Measurements from ENCODE around the gene PLAC9. TPM values are rescaled to one million over a fixed set of nuclear protein-coding genes. Genes with fewer than 3 reads are reported as not detected.

PLAC9 gene
- total RNA-seq, 2 experiments from 2014 or later = not detected

DNA sequence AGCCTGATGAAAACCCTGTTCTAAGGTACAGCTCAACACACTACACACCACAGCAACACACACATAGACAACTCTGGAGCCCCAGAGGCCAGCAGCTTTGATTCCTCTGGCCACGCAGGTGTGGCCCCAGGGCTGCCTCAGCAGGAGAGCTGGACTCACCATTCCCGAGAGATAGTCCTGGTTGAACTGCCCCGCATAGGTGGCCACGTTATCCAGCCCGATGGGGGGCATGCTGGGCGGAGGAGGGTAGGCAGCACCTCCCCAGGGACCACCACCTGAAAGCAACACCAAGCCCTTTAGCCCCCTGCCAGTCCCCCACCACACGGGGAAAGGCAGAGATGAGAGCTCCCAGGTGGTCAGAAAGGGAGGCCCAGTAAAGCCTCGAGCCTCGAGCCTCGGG, 38.1 kb downstream of the PLAC9 start:
- ChIA-PET CTCF (no interaction called here), POLR2A (no interaction called here)

DNA sequence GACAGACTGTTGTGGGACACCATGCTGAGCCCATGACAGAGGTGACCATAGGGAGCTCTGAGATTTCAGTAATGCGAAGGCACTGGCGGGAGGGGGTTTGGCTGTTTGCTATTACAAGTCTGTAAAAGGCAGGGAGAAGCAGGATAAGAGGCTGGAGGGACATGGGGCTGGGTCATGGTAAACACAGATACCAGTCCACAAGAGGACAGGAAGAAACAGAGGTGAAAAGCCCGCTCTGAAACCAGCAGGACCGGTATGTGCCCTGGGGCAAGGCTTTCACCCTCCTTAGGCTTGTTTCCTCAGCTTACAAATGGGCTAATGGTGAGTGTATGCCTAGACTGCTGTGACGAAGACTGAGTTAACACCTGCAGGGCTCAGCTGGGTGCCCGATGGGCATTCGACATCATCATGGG, 38.7 kb downstream of the PLAC9 start:
- CTCF ChIA-PET = no interaction called here
- POLR2A ChIA-PET = no interaction called here

DNA sequence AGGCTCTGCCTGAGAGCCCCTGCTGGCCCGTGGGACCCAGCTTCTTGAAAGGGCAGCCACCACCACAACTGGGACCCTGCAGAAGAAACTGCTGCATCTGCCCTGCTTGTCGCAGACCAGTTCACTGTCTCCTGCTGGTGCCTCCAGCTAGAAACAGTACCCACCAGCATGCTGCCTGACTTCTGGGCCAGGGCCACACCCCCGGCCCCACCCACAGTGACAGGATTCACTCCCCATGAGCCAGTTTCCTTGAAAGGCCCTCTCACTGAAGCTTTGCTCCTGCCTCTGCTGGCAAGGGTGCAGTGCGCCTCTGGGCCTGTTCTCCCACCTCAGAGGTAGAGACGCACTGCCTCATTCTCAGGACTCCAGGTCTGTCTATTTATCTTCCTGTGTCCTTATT, 40.4 kb downstream of the PLAC9 start:
- POLR2A ChIA-PET = no interaction called here
- CTCF ChIA-PET = no interaction called here

DNA sequence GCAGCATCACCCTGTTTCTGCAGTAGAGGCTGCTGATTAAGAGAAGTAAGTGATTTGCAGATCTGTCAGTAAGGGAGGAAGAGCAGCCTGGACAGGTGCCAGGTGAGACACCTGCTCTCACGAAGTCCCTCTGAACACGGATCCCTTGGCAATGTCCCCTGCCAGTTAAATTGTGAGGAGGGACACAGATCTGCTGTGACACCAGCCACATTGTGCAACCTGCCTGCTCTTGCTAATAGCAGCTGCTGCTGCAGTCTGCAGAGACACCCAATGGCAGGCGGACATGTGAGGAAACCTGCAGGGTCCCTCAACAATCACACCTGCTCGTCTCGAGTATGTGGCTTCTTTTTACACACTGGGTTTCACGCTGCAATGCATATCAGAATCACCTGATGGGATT, 40.9 kb downstream of the PLAC9 start:
- CTCF ChIA-PET = no interaction called here

DNA sequence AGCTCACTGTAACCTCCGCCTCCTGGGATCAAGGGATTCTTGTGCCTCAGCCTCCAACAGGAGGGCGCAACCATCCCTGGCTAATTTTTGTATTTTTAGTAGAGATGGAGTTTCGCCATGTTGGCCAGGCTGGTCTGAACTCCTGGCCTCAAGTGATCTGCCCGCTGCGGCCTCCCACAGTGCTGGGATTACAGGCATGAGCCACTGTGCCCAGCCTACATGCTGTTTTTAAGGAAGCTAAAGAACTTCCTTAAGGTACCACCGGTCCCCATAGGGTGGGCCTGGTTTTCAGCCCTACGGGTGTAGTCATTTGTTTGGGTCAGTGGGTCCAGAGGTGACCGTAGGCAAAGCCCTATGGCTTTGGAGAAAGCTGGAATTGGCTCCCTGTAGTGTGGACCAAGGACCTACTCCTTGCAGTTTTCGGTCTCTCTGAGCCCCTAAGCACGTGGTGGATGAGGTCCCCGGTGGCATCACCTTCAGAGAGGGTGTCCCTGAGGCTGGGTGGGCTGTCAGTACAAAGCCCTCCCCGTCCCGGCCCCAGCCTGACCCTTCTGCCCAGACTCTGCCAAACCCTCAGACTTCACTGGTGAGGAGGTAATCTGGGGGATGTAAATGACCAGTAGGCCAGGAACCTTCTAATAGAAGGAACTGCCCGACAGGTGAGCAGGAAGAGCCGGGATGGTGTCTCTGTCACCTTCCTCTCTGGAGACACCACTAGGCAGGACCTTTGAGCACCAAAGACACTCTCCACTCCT, 42.3 kb downstream of the PLAC9 start:
- CTCF ChIA-PET = no interaction called here
- POLR2A ChIA-PET = no interaction called here

More for the DNA sequence above, 40.9 kb downstream of the PLAC9 start:
- POLR2A ChIA-PET = no interaction called here

DNA sequence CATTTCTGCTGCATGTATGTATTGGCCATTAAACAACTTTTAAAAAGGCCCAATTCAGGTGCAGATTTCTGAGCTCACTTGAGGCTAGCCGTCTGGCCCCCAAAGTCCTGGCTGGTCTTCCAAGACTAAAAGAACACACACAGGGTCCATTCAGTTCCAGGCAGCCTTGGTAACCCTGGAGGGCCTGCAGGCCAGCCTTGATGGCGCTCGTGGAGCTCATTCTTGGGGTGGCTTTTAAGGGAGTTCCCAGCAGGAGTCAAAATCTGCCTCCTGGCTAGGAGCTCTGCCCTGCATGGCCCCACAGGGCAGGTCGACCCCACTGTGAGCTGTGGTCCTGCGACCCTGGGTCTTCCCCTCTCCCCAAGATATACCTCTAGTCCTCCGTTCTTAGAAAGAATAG, 44.0 kb downstream of the PLAC9 start:
- ChIA-PET CTCF (interaction anchor here (0.7 to 1.0 kb wide), 3 partner anchors 32 to 115 kb away, joined by 3 read pairs; no protein-coding TSS in a partner anchor), POLR2A (no interaction called here)

DNA sequence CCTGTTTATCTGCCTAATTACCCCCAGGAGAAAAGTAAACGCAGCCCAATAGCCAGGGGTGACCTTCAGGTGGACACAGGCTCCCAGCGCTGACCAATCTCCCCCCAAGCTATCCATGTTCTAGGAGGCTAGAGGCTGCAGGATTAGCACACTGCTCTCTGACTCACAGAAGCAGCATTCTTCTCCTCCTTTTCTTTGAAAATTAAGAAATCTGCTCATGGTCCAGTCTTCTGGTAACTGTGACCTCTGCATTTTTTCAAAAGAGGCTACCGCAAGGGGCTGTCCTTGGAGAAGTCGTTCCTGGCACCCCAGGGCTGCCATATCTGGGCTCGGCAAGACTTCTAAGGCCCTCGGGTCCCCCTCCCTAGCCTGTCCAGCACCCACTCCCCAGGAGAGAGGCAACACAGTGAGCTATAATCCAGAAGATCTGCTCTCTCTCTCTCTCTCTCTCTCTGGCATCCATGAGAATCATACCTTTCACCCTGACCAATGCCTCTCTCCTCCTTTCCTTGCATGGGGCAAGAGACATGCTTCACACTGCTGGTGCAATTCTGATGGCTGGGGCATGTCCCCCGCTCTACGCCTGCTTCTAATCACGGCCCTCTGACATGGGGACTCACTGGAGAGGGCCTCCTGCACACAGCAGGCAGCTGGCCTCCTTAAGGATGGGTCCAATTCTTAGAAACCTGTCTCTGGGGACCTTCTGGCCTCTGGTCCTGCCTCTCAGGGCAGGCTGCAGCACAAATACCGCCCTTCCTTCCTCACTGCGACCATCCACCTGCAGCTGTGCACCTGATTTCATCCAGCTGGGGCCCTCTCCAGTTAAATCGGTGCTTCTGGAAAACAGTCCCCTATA, 45.5 kb downstream of the PLAC9 start:
- CTCF ChIA-PET = interaction anchor here (0.6 to 1.2 kb wide), 2 partner anchors 44 to 52 kb away, joined by 3 read pairs; no protein-coding TSS in a partner anchor
- POLR2A ChIA-PET = no interaction called here

DNA sequence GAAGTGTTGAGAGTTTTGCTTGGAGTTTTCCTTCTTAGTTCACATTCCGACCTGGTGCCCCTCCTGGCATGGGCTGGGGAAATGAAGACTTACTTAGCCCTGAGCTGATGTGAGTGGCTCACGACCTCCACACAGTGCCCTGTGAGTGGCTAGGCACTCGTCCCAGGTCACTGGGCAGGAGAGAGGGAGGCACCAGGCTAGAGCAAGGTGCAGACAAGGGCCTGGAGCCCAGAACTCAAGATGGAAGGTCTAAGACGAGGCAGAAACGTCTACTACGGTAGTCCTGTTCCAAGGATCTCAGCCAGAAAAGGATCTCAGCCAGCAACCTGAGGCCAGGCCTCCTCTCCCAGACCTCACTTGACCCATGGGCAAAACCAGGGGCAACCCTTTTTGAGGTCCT, 50.5 kb downstream of the PLAC9 start:
- ChIA-PET CTCF (interaction anchor here (1.1 kb wide), 1 partner anchor 40 kb away, joined by 3 read pairs; no protein-coding TSS in a partner anchor), POLR2A (no interaction called here)

DNA sequence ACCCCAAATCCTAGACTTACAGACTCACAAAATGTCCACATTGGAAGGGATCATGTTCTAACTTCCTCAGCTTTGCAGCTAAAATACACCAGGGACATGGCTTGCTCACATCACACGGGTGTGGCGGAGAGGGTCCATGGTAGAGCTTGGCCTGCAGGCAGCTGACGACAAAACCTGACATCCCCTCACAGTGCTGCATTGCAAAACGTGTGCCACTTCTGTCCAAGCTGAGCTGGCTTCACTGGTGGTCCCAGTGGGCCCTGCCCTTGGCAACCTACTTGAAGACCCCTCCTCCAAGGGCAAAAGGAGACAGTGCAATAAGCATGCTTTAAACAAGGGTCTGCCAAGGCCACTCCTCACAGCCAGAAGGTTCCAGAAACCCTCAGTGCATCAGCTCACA, 50.9 kb downstream of the PLAC9 start:
- POLR2A ChIA-PET = no interaction called here
- CTCF ChIA-PET = interaction anchor here (1.1 to 1.7 kb wide), 2 partner anchors 40 kb away, joined by 3 to 4 read pairs; no protein-coding TSS in a partner anchor

DNA sequence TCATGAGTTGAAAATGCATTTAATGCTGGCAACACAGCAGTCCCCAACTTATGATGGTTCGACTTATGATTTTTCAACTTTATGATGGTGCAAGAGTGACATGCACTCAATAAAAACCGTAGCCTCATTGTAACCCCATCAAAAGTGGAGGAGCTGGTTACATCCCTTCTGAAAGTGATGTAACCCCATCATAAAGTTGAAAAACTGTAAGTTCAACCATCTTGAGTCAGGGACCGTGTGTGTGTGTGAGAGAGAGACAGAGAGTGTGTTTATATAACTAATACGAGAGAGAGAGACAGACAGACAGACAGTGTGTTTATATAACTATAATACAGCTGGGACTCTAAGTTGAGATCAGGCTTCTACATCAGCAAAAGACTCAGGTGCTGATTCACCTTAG, 51.8 kb downstream of the PLAC9 start:
- CTCF ChIA-PET = interaction anchor here (0.6 to 2.1 kb wide), 4 partner anchors 24 to 123 kb away, joined by 3 to 4 read pairs (median 4); no protein-coding TSS in a partner anchor
- POLR2A ChIA-PET = no interaction called here

DNA sequence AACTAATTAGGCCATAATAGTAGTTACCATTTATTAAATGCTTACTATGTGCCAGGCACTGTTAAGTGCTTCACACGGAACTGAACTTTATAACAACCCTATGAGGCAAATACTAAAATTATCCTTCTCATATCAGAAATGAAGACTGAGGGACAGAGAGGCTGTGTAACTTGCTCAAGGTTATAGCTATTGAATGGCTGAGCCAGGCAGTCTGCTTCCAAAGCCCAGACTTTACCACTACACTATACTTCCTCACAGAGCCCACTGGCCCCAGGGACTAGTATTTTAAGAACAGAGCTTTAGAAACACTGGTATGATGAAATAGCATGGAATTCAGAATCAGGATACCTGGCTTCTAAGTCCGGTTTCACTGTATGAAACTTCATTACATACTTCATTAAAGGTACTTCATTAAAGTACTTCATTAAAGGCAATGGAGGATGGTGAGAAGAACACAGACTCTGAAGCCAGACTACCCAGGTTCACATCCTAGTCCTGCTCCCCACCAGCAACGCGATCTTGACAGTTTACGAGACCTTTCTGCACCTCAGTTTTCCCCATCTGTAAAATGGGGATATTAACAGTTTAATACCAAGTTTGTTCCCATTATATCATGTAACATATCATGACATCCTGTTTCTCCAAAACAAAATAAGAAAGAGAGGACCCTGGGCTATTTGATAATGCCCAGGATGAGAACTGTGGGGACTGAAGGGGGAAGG, 53.2 kb downstream of the PLAC9 start:
- ChIA-PET CTCF (interaction anchor here (1.3 to 2.1 kb wide), 2 partner anchors 18 to 23 kb away, joined by 4 read pairs; no protein-coding TSS in a partner anchor), POLR2A (no interaction called here)

DNA sequence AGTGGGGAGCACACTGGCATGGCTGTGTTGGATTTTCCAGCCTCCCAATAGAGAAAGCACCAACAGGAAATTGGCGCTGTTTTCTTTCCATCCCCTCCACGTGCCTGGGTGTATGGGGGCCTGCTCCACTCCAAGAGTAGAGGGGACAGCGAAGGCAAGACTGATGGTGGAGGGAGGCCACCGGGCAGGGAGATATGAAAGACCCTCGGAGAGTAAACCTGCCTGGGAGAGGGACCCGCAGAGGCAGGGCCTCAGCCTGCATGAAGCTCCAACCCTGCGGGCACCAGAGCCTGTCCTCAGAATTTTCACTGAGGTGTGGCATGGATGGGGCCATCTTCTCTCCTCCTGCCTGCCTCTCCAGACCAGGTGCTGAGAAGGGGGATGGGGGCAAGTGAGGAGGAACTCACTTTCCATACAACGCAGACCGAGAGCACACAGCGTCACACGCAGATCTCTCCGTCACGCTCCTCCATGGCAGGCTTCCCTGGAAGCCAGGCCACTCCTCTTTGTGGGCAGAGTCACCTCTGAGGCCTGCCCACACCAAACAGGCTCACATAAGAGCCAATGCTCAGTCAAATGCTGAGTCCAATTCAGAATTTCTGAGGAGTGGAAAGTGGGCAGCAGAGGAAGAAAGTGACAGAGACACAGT, 54.0 kb downstream of the PLAC9 start:
- ChIA-PET POLR2A (interaction anchor here (1.8 kb wide), 1 partner anchor 10 kb away, joined by 9 read pairs; no protein-coding TSS in a partner anchor), CTCF (interaction anchor here (2.1 kb wide), 1 partner anchor 22 kb away, joined by 4 read pairs; no protein-coding TSS in a partner anchor)

DNA sequence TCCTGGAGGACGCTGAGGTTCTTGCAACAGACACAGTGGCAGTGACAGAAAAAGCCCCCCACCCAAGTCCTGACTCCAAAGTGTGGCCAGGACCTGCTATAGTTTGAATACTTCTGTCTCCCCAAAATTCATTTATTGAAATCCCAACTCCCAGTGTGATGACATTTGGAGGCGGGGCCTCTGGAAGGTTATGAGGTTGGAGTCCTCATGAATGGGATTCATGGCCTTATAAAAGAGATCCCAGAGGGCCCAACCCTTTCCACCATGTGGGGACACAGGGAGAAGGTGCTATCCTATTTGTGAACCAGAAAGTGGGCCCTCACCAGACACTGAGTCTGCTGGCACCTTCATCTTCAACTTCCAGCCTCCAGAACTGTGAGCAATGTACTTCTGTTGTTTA, 54.5 kb downstream of the PLAC9 start:
- POLR2A ChIA-PET = interaction anchor here (0.8 to 1.8 kb wide), 4 partner anchors 9 to 44 kb away, joined by 7 to 15 read pairs (median 9); partner anchors contain the start of gene ANXA11
- CTCF ChIA-PET = interaction anchor here (1.2 to 1.3 kb wide), 2 partner anchors 15 to 18 kb away, joined by 3 to 11 read pairs; partner anchors contain the start of gene ANXA11

DNA sequence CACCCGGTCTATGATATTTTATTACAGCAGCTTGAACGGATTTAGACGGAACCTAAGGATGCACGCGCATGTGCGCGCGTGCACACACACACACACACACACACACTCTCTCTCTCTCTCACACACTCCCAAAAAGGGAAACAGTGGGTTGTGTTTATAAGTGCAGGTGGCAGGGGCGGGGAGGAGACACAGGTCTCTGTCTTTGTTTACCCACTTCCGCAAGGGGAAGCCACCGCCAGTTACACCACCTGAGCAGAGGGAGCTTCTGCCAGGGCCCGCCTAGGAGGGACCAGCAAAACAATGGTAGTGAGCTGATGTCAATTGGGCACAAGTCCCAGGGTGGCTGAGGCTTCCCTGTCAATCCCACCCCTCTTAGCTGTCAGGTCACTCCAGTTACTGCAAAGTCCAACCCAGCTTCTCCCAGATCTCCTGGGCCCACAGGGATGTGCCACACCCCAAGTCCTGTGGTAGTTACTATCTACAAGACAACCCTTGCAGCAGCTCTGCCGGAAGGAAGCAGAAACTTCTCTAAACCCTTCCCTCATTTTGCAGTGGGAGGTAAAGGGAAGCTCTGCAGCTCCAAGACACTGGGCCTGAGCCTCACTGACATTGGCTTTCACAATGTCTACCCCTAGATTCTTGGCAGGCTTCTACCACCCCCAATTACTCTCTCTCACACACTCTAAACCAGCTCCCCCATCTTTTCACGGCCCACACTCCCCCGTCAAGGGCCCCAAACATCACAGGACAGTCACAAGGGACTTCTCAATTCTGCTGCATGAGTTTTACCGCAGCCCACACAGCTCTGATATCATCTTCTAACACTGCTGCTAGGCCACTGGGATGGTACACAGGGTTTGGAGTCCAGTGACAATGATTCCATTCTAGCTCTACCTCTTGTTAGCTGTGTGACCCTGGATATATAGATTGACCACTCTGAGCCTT, 55.2 kb downstream of the PLAC9 start:
- ChIA-PET CTCF (interaction anchor here (0.9 to 1.3 kb wide), 4 partner anchors 8 to 44 kb away, joined by 3 to 11 read pairs (median 4); partner anchors contain the start of gene ANXA11), POLR2A (interaction anchor here (0.6 to 1.8 kb wide), 6 partner anchors 9 to 44 kb away, joined by 3 to 15 read pairs (median 8); partner anchors contain the start of gene ANXA11)

DNA sequence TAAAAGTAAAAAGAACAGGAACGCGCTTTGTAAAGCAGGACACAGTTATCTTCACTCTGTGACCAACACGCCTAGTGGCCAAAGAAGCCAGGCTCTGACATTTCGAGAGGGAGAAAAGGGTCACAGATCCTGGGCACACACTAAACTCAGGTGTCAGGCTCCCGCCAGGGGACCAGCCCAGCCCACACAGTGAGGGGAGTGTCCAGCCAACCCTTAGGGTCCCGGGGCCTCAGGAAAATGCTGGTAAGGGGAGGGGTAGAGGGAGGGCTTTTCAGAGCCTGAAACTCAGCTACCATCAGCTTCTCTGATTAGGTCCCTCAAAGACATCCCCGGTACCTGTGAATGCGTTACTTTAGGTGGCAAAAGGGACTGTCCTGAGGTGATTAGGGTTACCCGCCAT, 56.2 kb downstream of the PLAC9 start:
- POLR2A ChIA-PET = interaction anchor here (0.6 to 1.8 kb wide), 4 partner anchors 8 to 19 kb away, joined by 3 to 15 read pairs (median 6); no protein-coding TSS in a partner anchor
- CTCF ChIA-PET = interaction anchor here (0.9 kb wide), 1 partner anchor 45 kb away, joined by 3 read pairs; no protein-coding TSS in a partner anchor

DNA sequence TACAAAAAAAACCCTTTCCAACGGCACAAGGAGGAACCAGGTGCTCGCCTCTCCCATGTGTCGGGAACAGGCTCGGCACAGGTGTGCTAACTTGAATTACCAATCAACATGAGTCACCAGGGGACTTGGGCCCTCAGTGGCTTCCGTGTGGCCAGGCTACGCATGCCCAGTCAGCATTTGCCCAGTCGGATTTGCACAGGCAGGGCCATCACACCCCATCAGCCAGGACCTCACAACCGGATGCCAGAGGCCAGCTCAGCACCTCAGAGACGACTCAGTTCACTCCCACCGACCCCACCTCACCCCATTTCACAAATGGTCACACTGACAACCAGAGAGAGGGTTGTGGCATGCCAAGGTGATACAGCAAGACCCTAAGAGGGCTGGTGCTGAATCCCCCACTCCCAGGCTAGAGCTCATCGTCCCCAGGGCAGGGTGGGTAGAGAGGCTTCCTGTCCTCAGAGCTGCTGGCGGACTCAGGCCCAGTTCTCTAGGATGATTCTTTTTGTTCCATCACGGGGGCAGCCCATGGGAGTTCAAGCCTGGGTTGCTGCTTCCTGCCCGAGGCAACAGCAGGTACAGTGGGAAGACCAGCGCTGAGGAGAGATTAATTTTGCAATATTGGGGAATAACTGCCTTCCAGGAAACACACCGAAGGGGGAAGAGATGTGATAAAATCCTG, 59.2 kb downstream of the PLAC9 start:
- ChIA-PET POLR2A (interaction anchor here (0.6 to 1.3 kb wide), 3 partner anchors 10 to 116 kb away, joined by 3 to 5 read pairs (median 5); no protein-coding TSS in a partner anchor), CTCF (interaction anchor here (1.0 to 1.2 kb wide), 2 partner anchors 8 to 10 kb away, joined by 3 to 4 read pairs; no protein-coding TSS in a partner anchor)

DNA sequence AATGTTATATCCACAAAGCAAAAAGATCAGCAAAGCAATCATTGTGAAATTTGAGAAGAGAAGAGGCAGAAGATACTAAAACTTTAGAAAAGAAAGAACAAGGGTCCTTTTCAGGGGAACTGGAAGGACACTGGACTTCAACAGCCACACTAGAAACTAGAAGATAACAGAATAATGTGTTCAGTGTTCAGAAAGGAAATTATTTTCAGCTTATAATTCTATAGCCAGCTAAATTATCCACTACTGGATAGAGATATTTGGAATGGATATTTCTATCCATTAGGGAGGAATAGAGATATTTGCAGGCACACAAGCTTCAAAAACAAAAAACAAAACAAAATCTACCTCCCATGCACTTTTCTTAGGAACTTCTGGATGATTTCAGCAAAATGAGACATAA, 60.0 kb downstream of the PLAC9 start:
- CTCF ChIA-PET = interaction anchor here (4.4 kb wide), 1 partner anchor 48 kb away, joined by 15 read pairs; no protein-coding TSS in a partner anchor
- POLR2A ChIA-PET = interaction anchor here (1.3 kb wide), 1 partner anchor 11 kb away, joined by 5 read pairs; no protein-coding TSS in a partner anchor
